Thyroid gland (tissue), 4 donors: ENCODE measurements around the gene IKBKG.

Experiments used
- CTCF ChIP-seq, 6 experiments: fragments of 200-600 bp in 3 of 6; fragments of 450-650 bp in 3 of 6; sonication (generic) in 3 of 6; IDR thresholded peaks; one replicate each; pipeline ENCODE4 v1.5.1; 2016 to 2019; ENCODE audit warnings: antibody characterized with exemption in 6 of 6, mild to moderate bottlenecking in 2 of 6, inconsistent platforms in 1 of 6, moderate library complexity in 1 of 6
- POLR2A ChIP-seq, 2 donors: fragments of 450-650 bp; IDR thresholded peaks; one replicate each; pipeline ENCODE4 v1.6.1; 2017; ENCODE audit warnings: antibody characterized with exemption in 2 of 2, mild to moderate bottlenecking in 2 of 2, moderate library complexity in 1 of 2

- TF ChIP-seq POLR2A (IDR thresholded peaks at IDR 0.05): no peak
- no peak for TF ChIP-seq CTCF (IDR thresholded peaks at IDR 0.05)
Measured at GRCh38 chrX:154525606-154526490, 21.6 kb upstream of the IKBKG start.
